ENCODE measurements around the gene PLCL2.
"Not testable (repeated sequence)": the region's sequence is repeated elsewhere in the genome, so short reads cannot be mapped to it uniquely, and the experiment has no call there.

The PLCL2 gene

GRCh38 chr3:17075907-17076306 is 191.2 kb downstream of the PLCL2 start:
- no peak for DNase-seq (ENCODE audit: low read depth)

- no peak for DNase-seq (ENCODE audit: low read depth)
Observed at GRCh38 chr3:17076940-17077605, 192.3 kb downstream of the PLCL2 start.

GRCh38 chr3:17077606-17078005 is 192.9 kb downstream of the PLCL2 start:
- no peak for DNase-seq (ENCODE audit: low read depth)

GRCh38 chr3:17078926-17079465 is 194.2 kb downstream of the PLCL2 start:
- no peak for DNase-seq (ENCODE audit: low read depth)

GRCh38 chr3:17079933-17080332 is 195.2 kb downstream of the PLCL2 start:
- DNase-seq (ENCODE audit: low read depth) = no peak

GRCh38 chr3:17081520-17081919 is 196.8 kb downstream of the PLCL2 start:
- DNase-seq (ENCODE audit: low read depth) = no peak

- DNase-seq (ENCODE audit: low read depth) = no peak
Observed at GRCh38 chr3:17087509-17087908, 202.8 kb downstream of the PLCL2 start.

GRCh38 chr3:17088017-17088416 is 203.3 kb downstream of the PLCL2 start:
- DNase-seq (ENCODE audit: low read depth) = no peak

GRCh38 chr3:17088602-17089313 is 204.0 kb downstream of the PLCL2 start:
- peak; percentile 15 for DNase-seq (ENCODE audit: low read depth)

- no peak for DNase-seq (ENCODE audit: low read depth)
Observed at GRCh38 chr3:17089314-17089700, 204.6 kb downstream of the PLCL2 start.

- DNase-seq (ENCODE audit: low read depth) = no peak
Observed at GRCh38 chr3:17090280-17090983, 205.7 kb downstream of the PLCL2 start.

GRCh38 chr3:17091910-17092582 is 207.3 kb downstream of the PLCL2 start:
- no peak for DNase-seq (ENCODE audit: low read depth)

GRCh38 chr3:17092583-17092933 is 207.8 kb downstream of the PLCL2 start:
- DNase-seq (ENCODE audit: low read depth) = no peak

GRCh38 chr3:17094551-17094950 is 209.8 kb downstream of the PLCL2 start:
- no peak for DNase-seq (ENCODE audit: low read depth)

- no peak for DNase-seq (ENCODE audit: low read depth)
Observed at GRCh38 chr3:17103579-17103978, 218.8 kb downstream of the PLCL2 start.

GRCh38 chr3:17106801-17107200 is 222.0 kb downstream of the PLCL2 start:
- not testable (repeated sequence) for DNase-seq (ENCODE audit: low read depth)

GRCh38 chr3:17110660-17111396 is 226.1 kb downstream of the PLCL2 start:
- no peak for DNase-seq (ENCODE audit: low read depth)

- no peak for DNase-seq (ENCODE audit: low read depth)
Observed at GRCh38 chr3:17111586-17111985, 226.8 kb downstream of the PLCL2 start.

GRCh38 chr3:17115186-17115585 is 230.4 kb downstream of the PLCL2 start:
- DNase-seq (ENCODE audit: low read depth) = no peak

- DNase-seq (ENCODE audit: low read depth) = no peak
Observed at GRCh38 chr3:17116007-17116600, 231.3 kb downstream of the PLCL2 start.

- DNase-seq (ENCODE audit: low read depth) = no peak
Observed at GRCh38 chr3:17118771-17119170, 234.0 kb downstream of the PLCL2 start.
